HepG2 (cell line): ENCODE data around the gene DCK. TPM values are rescaled to one million over a fixed set of nuclear protein-coding genes. Genes with fewer than 3 reads are reported as not detected.

Source experiments
- FOXO4 ChIP-seq: sonication (generic); formaldehyde crosslinking; conservative IDR thresholded peaks from 2 replicates; pipeline ENCODE4 v1.8.1; 2023; ENCODE audit warnings: missing genetic modification reagents
- HMGA1 ChIP-seq: sonication (generic); formaldehyde crosslinking; conservative IDR thresholded peaks from 2 replicates; pipeline ENCODE4 v1.4.0; 2020; ENCODE audit warnings: missing genetic modification reagents
- SIX1 ChIP-seq: sonication (generic); formaldehyde crosslinking; IDR thresholded peaks from 2 replicates; pipeline ENCODE4 v1.4.0; 2020; ENCODE audit warnings: missing genetic modification reagents, borderline replicate concordance
- TBP ChIP-seq: sonication (generic); formaldehyde crosslinking; IDR thresholded peaks from 2 replicates; pipeline ENCODE4 v1.5.0; 2020; ENCODE audit warnings: missing genetic modification reagents
- ZNF543 ChIP-seq: sonication (generic); formaldehyde crosslinking; IDR thresholded peaks from 2 replicates; pipeline ENCODE4 v1.4.0; 2020; ENCODE audit warnings: mild to moderate bottlenecking, missing genetic modification reagents
- ZNF737 ChIP-seq: sonication (generic); formaldehyde crosslinking; IDR thresholded peaks from 2 replicates; pipeline ENCODE4 v1.5.0; 2020; ENCODE audit warnings: missing genetic modification reagents, mild to moderate bottlenecking, borderline replicate concordance
- ZSCAN12 ChIP-seq: sonication (generic); formaldehyde crosslinking; IDR thresholded peaks from 2 replicates; pipeline ENCODE4 v1.9.0; 2021; ENCODE audit warnings: mild to moderate bottlenecking, missing genetic modification reagents
- ZUFSP ChIP-seq: sonication (generic); formaldehyde crosslinking; IDR thresholded peaks from 2 replicates; pipeline ENCODE4 v1.9.0; 2021; ENCODE audit warnings: missing genetic modification reagents, mild to moderate bottlenecking, borderline replicate concordance
- polyA plus RNA-seq, 8 experiments: library from polyadenylated mRNA; depleted of rRNA in 3 of 8; stranded (reverse) in 7 of 8; unstranded in 1 of 8; fragments of >200 nt; fragmentation: Illumina TruSeq in 4 of 8; extraction: Trizol in 4 of 8; gene quantifications; 2 replicates each; pipeline versions ENCODE4 v1.2.1 to v1.2.3, GENCODE V29; 2011 to 2016; ENCODE audit warnings: low read depth in 4 of 8, missing spikeins in 1 of 8, mixed read lengths in 1 of 8; ENCODE audit not compliant: insufficient read depth in 1 of 8
- total RNA-seq, 5 experiments: library from RNA; depleted of rRNA; stranded (reverse); fragments of >200 nt; fragmentation: Illumina TruSeq; extraction: Trizol; gene quantifications; 2 replicates each; pipeline ENCODE4 v1.2.3, GENCODE V29; 2016; ENCODE audit warnings: low read depth in 1 of 5
- TF ChIP-seq, protein P1 (sequence below): sonication (generic); formaldehyde crosslinking; IDR thresholded peaks from 2 replicates; pipeline ENCODE4 v1.5.0; 2020; ENCODE audit warnings: missing genetic modification reagents

The DCK gene
- total and polyA plus RNA-seq, 2 of the 13 experiments (the other 11 are each of a cell fraction or from before 2014, with no cell fraction given) = 5.7 to 21.8 TPM

DNA sequence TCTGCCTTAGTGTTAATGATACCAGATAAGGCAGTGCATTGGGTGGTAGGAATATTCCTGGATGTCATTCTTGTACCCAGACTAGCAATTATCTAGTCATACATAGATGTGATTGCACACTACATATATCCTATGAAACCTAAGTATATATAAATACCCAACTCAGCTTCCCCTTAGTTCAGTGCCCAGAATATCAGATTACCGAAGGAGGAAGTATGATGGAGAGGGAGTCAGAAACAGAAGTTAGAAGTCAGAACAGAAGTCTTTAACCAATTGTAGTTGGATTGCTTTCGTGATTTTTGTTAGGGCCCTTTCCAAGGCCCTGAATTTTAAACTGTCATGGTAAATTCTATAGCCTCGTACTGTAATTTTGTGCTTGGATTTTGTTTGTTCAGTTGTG lies 48.4 kb upstream of the DCK start (continued):
- TF ChIP-seq, protein P1, sequence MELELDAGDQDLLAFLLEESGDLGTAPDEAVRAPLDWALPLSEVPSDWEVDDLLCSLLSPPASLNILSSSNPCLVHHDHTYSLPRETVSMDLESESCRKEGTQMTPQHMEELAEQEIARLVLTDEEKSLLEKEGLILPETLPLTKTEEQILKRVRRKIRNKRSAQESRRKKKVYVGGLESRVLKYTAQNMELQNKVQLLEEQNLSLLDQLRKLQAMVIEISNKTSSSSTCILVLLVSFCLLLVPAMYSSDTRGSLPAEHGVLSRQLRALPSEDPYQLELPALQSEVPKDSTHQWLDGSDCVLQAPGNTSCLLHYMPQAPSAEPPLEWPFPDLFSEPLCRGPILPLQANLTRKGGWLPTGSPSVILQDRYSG (CRISPR knock-in tag) = no peak
- no peak for TF ChIP-seq ZUFSP (CRISPR knock-in tag)
- TF ChIP-seq TBP (CRISPR knock-in tag) = no peak
- no peak for TF ChIP-seq ZSCAN12
- no peak for TF ChIP-seq ZNF737 (CRISPR knock-in tag)
- no peak for TF ChIP-seq HMGA1 (CRISPR knock-in tag)
- TF ChIP-seq SIX1 = no peak
- TF ChIP-seq ZNF543 (CRISPR knock-in tag) = no peak
- TF ChIP-seq FOXO4 (CRISPR knock-in tag) = no peak
